ENCODE results near the gene FBF1. TPM values are rescaled to one million over a fixed set of nuclear protein-coding genes. Genes with fewer than 3 reads are reported as not detected.

The FBF1 gene
- total RNA-seq, result 1 to 10 TPM; 2.5 to 6.4 (median 5.8) TPM

- peaks cover 0 to 1% of the 10 kb centered on the region in 2 donors for H3K36me3 ChIP-seq
- DNase-seq, result peak; percentile 90 to 93
- TF ChIP-seq POLR2A (IDR thresholded peaks at IDR 0.05), result peak; percentile 66 to 68
- peak in 2 of 5 experiments; percentile 15 to 18 for TF ChIP-seq CTCF (IDR thresholded peaks at IDR 0.05 in 4 of 5, conservative IDR thresholded peaks at IDR 0.05 in 1 of 5)
- peak within 1 kb of the TSS; percentile 66 to 88 (median 78) for H3K27ac ChIP-seq
- in situ Hi-C loops (cut with MboI; ENCODE audit: low sequenced_read_pairs in 4 of 4) (no loop called here), intact Hi-C loops (cut with DNase I; ENCODE audit: low total_unique reads) (loop anchor here (1.0 to 2.0 kb wide), 2 partner anchors 36 to 38 kb away; partner anchors contain the start of genes ACOX1 and TEN1)
- peak within 1 kb of the TSS; percentile 72 to 99 (median 86) for H3K4me3 ChIP-seq
- H3K27me3 ChIP-seq, result no peaks in the 10 kb centered on the region
- no peaks in the 10 kb centered on the region for H3K9me3 ChIP-seq
- H3K4me1 ChIP-seq, result peaks cover 11 to 30% of the 10 kb centered on the region in 2 donors
- ATAC-seq, result peak; percentile 92 to 97
Measured at GRCh38 chr17:75940727-75941441, at the start of gene FBF1. Gene FBF1 (minus strand): TSS chr17:75941042. CDS start chr17:75938149, 2,893 bp downstream.

- intact Hi-C loops (cut with DNase I; ENCODE audit: low total_unique reads) (no loop called here), in situ Hi-C loops (cut with MboI; ENCODE audit: low sequenced_read_pairs in 4 of 4) (no loop called here)
- H3K4me1 ChIP-seq, result no peaks in the 10 kb centered on the region
- H3K4me3 ChIP-seq, result no peak overlapping the region
- DNase-seq (no peak), ATAC-seq (no peak)
- no peaks in the 10 kb centered on the region for H3K36me3 ChIP-seq
- H3K27me3 ChIP-seq, result no peaks in the 10 kb centered on the region
- no peaks in the 10 kb centered on the region for H3K9me3 ChIP-seq
- TF ChIP-seq POLR2A (IDR thresholded peaks at IDR 0.05) (no peak), CTCF (IDR thresholded peaks at IDR 0.05 in 4 of 5, conservative IDR thresholded peaks at IDR 0.05 in 1 of 5) (no peak)
- H3K27ac ChIP-seq, result no peak overlapping the region
Measured at GRCh38 chr17:75987041-75987440, 46.2 kb upstream of the FBF1 start.

GRCh38 chr17:75985986-75986385, 45.1 kb upstream of the FBF1 start:
- in situ Hi-C loops (cut with MboI; ENCODE audit: low sequenced_read_pairs in 4 of 4) (no loop called here), intact Hi-C loops (cut with DNase I; ENCODE audit: low total_unique reads) (no loop called here)
- DNase-seq, result no peak
- no peaks in the 10 kb centered on the region for H3K36me3 ChIP-seq
- no peak for TF ChIP-seq POLR2A (IDR thresholded peaks at IDR 0.05)
- H3K9me3 ChIP-seq, result no peaks in the 10 kb centered on the region
- no peak overlapping the region for H3K4me3 ChIP-seq
- ATAC-seq, result no peak
- no peak overlapping the region for H3K27ac ChIP-seq
- no peaks in the 10 kb centered on the region for H3K4me1 ChIP-seq
- no peaks in the 10 kb centered on the region for H3K27me3 ChIP-seq

GRCh38 chr17:75983501-75984181, 42.8 kb upstream of the FBF1 start:
- DNase-seq (no peak), ATAC-seq (no peak)

More at GRCh38 chr17:75983501-75984181, 42.8 kb upstream of the FBF1 start:
- intact Hi-C loops (cut with DNase I; ENCODE audit: low total_unique reads) (no loop called here), in situ Hi-C loops (cut with MboI; ENCODE audit: low sequenced_read_pairs in 4 of 4) (no loop called here)
- Histone ChIP-seq H3K36me3 (no peaks in the 10 kb centered on the region), H3K4me3 (no peak overlapping the region), H3K4me1 (peaks cover 10% of the 10 kb centered on the region in 2 donors), H3K9me3 (no peaks in the 10 kb centered on the region), H3K27me3 (no peaks in the 10 kb centered on the region), H3K27ac (no peak overlapping the region)
- TF ChIP-seq CTCF (IDR thresholded peaks at IDR 0.05 in 4 of 5, conservative IDR thresholded peaks at IDR 0.05 in 1 of 5), result no peak
- no peak for TF ChIP-seq POLR2A (IDR thresholded peaks at IDR 0.05)
